HT1080 (cell line): Measurements from ENCODE around the gene TNXB. TPM values are rescaled to one million over a fixed set of nuclear protein-coding genes. Genes with fewer than 3 reads are reported as not detected.
"Not testable (repeated sequence)": the region's sequence is repeated elsewhere in the genome, so short reads cannot be mapped to it uniquely, and the experiment has no call there.

Experiments
- DNase-seq: peaks from one replicate; pipeline ENCODE4 v3.0.0-alpha.2; 2015; ENCODE audit warnings: low read depth
- small RNA-seq: library from RNA; depleted of rRNA; stranded (forward); fragments of <200 nt; gene quantifications from one replicate; pipeline ENCODE3, GENCODE V24; 2014
- total RNA-seq: library from RNA; depleted of rRNA; stranded (reverse); fragments of >200 nt; shearing (Covaris generic); gene quantifications from 2 replicates; pipeline ENCODE4 v1.2.3, GENCODE V29; 2014; rRNA removed

TNXB gene
- total RNA-seq, 1 experiment from 2014 or later = 0.37 TPM

DNA sequence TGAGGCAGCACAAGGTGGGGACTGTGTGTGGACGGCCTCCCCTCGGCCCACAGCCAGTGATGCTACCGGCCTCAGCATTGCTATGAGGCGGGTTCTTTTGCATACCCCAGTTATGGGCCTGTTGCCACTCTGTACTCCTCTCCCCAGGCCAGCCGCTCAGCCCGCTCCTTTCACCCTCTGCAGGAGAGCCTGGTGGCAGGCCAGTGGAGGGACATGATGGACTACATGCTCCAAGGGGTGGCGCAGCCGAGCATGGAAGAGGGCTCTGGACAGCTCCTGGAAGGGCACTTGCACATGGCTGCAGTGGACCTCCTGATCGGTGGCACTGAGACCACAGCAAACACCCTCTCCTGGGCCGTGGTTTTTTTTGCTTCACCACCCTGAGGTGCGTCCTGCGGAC is 102.1 kb downstream of the TNXB start:
- DNase-seq = not testable (repeated sequence)

DNA sequence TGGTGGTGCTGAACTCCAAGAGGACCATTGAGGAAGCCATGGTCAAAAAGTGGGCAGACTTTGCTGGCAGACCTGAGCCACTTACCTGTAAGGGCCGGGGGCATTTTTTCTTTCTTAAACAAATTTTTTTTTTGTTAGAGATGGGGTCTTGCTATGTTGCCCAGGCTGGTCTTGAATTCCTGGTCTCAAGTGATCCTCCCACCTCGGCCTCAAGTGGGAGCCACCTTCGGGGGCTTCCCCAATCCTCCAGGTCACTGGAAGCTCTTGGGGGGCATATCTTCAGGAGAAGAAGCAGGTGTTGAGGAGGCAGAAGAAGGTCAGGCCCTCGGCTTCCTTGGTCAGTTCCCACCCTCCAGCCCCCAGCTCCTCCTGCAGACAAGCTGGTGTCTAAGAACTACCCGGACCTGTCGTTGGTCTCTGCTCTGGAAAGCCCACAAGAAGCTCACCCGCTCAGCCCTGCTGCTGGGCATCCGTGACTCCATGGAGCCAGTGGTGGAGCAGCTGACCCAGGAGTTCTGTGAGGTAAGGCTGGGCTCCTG is 103.1 kb downstream of the TNXB start:
- DNase-seq = not testable (repeated sequence)

DNA sequence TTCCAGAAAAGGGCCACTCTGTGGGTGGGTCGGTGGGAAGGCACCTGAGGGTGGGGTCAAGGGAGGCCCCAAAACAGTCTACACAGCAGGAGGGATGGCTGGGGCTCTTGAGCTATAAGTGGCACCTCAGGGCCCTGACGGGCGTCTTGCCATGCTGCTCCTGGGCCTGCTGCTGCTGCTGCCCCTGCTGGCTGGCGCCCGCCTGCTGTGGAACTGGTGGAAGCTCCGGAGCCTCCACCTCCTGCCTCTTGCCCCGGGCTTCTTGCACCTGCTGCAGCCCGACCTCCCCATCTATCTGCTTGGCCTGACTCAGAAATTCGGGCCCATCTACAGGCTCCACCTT is 103.6 kb downstream of the TNXB start:
- not testable (repeated sequence) for DNase-seq

DNA sequence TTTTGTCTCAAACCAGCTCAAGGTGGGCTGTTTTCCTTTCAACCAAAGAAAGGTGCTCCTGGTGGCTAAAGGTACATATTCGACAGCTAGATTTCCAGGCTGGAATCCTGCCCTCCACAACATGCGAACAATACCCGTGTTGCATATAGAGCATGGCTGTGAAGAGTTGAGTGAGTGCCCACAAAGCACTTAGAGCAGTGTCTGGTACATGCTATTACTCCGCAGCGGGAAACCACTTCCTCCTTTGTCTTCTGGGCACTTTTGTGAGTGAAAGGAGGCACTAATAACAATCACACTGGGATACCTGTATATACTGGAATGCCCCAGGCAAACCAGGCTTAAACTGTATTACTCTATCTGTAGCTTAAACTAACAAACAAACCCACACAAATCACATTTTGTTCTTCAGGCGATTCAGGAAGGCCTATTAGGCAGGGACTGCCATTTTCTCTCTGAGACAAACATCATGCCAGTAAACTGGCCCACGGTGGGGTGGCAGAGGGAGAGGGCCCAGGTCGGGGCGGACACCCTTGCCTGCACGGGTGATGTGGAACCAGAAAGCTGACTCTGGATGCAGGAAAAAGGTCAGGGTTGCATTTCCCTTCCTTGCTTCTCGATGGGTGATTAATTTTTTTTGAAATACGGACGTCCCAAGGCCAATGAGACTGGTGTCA is 104.1 kb downstream of the TNXB start:
- DNase-seq = not testable (repeated sequence)

DNA sequence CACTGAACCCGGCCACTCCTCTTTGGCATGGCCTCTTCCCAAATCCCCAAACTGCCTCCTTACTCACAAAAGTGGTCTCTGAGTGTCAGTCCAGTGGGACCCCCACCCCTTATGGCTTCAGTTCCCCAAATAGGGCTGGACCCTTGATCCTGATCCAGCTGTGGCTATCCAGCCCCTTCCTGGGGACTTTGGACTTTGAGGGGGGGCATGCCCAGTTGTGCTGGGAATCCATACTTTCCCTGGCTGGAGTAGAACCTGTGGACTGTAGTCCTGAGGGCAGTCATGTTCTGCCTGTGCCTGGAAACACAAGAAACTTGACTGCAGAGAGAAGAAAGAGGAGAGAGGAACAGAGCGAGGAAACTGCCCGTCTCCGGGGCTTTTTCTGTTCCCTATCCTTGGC is 104.7 kb downstream of the TNXB start:
- not testable (repeated sequence) for DNase-seq

DNA sequence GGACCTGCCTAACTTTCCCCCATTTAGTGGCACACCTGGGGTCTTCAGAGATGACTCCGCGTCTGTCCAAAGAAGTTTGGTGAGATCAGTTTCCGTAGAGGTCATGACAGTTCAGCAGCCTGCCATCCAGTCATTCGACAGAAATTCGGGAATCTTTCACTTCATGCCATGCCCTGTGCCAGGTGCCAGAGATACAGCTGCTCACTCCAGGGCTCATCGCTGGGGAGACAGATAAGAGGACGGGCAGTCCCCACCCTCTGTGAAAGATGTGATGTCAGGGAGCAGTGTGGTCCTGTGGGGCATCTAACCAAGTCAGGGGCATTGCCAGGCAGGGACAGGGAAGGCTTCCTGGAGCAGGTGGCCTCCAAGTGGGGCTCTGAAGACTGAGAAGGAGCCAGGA is 105.8 kb downstream of the TNXB start:
- DNase-seq = not testable (repeated sequence)

DNA sequence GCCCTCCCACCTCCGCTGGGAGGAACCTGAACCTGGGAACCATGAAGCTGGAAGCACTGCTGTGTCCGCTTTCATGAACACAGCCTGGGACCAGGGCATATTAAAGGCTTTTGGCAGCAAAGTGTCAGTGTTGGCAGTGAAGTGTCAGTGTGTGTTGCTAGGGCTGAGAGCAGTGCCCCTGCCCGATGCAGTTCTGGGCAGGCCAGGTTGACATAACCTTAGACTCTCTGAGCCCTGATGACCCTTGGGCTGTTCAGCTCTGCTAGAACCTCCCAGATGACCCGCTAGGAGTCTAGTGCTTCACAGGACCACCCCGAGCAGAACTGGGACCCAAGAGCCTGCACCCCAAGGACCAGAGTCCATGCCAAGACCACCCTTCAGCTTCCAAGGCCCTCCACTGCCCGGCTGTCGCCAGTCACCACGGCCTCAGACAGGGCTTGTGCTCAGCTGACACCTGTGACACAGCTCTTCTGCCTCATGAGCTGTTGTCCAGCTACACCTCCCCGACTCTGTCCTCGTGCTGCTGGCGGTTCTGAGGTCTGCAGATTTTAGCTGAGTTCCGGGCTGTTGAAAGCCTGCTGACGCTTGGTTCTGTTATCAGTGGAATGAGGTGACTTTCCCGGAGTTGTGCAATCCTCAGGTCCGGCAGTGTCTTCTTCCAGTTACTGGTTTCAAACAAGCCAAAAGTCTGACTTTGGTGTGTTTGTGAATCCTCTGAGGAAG is 106.4 kb downstream of the TNXB start:
- not testable (repeated sequence) for DNase-seq

DNA sequence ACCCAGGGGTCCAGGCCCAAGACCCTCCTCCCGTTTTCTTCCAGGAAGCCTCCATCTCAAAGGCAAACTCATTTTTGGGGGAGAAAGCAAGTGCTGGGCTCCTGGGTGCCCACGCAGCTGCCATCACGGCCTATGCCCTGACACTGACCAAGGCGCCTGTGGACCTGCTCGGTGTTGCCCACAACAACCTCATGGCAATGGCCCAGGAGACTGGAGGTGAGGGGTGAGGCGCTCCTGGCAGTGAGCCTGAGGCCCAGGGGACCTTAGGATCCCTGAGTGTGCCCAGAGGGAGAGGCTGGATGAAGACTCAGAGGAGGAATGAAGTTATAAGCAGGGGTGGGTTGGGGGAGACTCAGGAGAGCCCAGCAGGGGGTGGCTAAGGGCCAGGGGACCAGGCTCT is 112.8 kb downstream of the TNXB start:
- not testable (repeated sequence) for DNase-seq

DNA sequence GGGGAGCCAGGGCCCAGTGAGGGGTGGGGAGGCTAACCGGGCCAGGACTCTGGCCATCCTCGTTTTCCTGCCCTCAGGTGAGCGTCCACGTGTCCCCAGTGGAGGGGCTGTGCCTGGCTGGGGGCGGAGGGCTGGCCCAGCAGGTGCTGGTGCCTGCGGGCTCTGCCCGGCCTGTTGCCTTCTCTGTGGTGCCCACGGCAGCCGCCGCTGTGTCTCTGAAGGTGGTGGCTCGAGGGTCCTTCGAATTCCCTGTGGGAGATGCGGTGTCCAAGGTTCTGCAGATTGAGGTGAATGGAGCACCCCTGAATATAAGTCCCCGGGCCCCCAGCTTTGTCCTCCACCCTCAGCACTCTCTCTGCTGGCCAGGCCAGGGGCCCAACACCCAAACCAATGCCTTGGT is 114.7 kb downstream of the TNXB start:
- DNase-seq = not testable (repeated sequence)

Small RNA genes lying within 50 kb of the gene (small RNA-seq; reads per million reads assigned to genes)
- not detected for gene RNA5SP206

Other genes starting within 250 kb of the TNXB start
- 46.3 and 49.5 TPM in 2 replicates for gene NEU1, start 246.5 kb downstream of the TNXB start, total RNA-seq
- gene SLC44A4, start 230.3 kb downstream of the TNXB start, total RNA-seq = 0.45 TPM in 1 of 2 replicates, not detected in the other
- 56.7 and 57.5 TPM in 2 replicates for gene EHMT2, start 211.6 kb downstream of the TNXB start, total RNA-seq
- gene ZBTB12, start 207.3 kb downstream of the TNXB start, total RNA-seq = 10.8 and 15.1 TPM in 2 replicates
- gene C2, start 181.6 kb downstream of the TNXB start, total RNA-seq = 0.13 TPM in 1 of 2 replicates, not detected in the other
- not detected in 2 replicates for gene CFB, start 163.2 kb downstream of the TNXB start, total RNA-seq
- 109 and 116 TPM in 2 replicates for gene NELFE, start 150.4 kb downstream of the TNXB start, total RNA-seq
- gene SKIC2, start 150.2 kb downstream of the TNXB start, total RNA-seq = 31.4 and 39.0 TPM in 2 replicates
- 25.4 and 30.1 TPM in 2 replicates for gene DXO, start 137.2 kb downstream of the TNXB start, total RNA-seq
- 0.40 TPM in 1 of 2 replicates, not detected in the other for gene C4A, start 127.3 kb downstream of the TNXB start, total RNA-seq
- gene C4B, start 94.5 kb downstream of the TNXB start, total RNA-seq = 0.27 and 1.2 TPM in 2 replicates
- not detected in 2 replicates for gene CYP21A2, start 70.9 kb downstream of the TNXB start, total RNA-seq
- gene ATF6B, start 18.9 kb upstream of the TNXB start, total RNA-seq = 19.5 and 22.6 TPM in 2 replicates
- gene FKBPL, start 20.9 kb upstream of the TNXB start, total RNA-seq = 10.4 and 10.5 TPM in 2 replicates
- gene PRRT1, start 42.6 kb upstream of the TNXB start, total RNA-seq = 0.37 TPM in 1 of 2 replicates, not detected in the other
- 20.4 and 90.2 TPM in 2 replicates for gene PPT2, start 44.8 kb upstream of the TNXB start, total RNA-seq
- gene EGFL8, start 55.3 kb upstream of the TNXB start, total RNA-seq = 1.4 and 2.2 TPM in 2 replicates
- gene AGPAT1, start 66.7 kb upstream of the TNXB start, total RNA-seq = 55.3 and 89.2 TPM in 2 replicates
- gene RNF5, start 69.1 kb upstream of the TNXB start, total RNA-seq = 44.9 and 56.0 TPM in 2 replicates
- 1.3 TPM in 1 of 2 replicates, not detected in the other for gene AGER, start 74.9 kb upstream of the TNXB start, total RNA-seq
- 28.9 and 31.4 TPM in 2 replicates for gene PBX2, start 80.9 kb upstream of the TNXB start, total RNA-seq
- 59.9 and 80.6 TPM in 2 replicates for gene GPSM3, start 83.3 kb upstream of the TNXB start, total RNA-seq
- gene NOTCH4, start 114.7 kb upstream of the TNXB start, total RNA-seq = 1.1 and 2.7 TPM in 2 replicates